GM18861 (cell line): Measurements from ENCODE around the gene ARAF.
A peak's percentile ranks its signal among the peaks of the same experiment; 100 is the strongest.

ENCODE experiments used
- ATAC-seq: cut with Tn5 transposase; IDR thresholded peaks from one replicate; pipeline ENCODE4 v1.9.1; 2021; ENCODE audit not compliant: unreplicated experiment

ARAF gene

DNA sequence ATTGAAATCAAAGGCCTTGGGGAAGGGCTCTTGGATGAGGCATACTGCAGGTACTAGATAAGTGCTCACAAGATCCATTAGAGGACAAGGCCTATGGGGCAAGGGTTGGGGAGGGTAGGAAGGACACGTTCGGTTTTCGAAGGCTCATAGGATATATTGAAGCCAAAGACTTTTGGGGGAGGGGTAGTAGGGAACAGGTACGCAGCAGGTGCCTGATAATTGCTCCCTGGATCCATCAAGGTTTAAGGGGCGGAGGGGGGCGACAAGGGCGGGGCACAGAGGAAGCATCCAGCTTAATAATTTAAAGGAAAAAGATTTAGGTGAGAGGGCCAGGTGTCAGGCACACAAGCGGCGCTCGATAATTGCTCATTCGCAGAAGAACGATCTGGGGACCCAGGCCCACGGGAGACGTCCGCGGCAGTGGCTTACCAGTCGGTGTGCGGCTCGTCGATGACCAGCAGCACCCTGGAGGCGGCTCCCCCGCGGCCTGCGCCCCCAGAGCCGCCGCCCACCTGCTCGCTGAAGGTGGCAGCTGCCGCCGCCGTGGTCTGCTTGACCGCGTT, 58.0 kb downstream of the ARAF start:
- no peak for ATAC-seq

DNA sequence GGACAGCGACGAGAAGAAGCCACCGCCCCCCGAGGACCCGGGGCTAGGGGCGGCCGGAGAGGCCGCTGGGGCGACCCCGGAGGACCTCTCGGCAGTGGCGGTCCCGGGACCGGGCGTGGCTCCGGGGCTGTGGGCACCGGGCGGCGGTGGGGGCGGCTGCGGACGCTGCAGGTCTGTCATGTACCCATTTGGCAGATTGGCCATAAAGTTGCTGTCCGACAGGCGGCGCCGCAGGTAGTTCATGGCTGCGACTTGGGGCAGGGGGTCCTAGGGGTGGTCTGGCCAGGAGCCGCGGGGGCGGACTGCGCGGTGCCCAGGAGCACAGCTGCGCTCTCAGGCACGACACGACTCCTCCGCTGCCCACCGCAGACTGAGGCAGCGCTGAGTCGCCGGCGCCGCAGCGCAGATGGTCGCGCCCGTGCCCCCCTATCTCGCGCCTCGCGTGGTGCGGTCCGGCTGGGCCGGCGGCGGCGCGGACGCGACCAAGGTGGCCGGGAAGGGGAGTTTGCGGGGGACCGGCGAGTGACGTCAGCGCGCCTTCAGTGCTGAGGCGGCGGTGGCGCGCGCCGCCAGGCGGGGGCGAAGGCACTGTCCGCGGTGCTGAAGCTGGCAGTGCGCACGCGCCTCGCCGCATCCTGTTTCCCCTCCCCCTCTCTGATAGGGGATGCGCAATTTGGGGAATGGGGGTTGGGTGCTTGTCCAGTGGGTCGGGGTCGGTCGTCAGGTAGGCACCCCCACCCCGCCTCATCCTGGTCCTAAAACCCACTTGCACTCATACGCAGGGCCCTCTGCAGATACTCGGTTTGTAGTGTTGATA, 58.7 kb downstream of the ARAF start, which contains the start of gene SYN1:
SYN1 (minus strand) TSS at position 372 of the 817 bp plus-strand sequence; CDS start at position 243, 129 bp downstream.
- peak; percentile 53 for ATAC-seq

DNA sequence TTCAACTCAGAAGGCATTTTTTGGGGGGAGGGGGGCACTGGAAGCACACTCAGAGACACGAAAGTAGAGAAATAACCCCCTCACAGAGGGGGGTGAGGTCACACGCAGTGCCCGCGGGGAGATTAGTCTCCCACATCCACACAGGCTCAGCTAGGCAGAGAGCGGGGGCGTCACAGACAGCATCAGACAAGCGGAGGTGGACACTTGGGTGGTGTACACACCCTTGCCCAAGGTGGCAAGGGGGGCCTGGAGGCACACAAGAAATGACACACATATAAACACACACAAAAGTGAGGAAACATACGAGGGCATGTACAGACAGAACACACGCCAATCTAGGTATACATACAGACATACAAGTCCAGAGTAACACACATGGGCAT, 59.3 kb downstream of the ARAF start:
- no peak for ATAC-seq
